GM18870 (cell line): ENCODE results near the gene SF3B5.
A peak's percentile ranks its signal among the peaks of the same experiment; 100 is the strongest.
"Not testable (repeated sequence)": the region's sequence is repeated elsewhere in the genome, so short reads cannot be mapped to it uniquely, and the experiment has no call there.

Experiments
- ATAC-seq: cut with Tn5 transposase; IDR thresholded peaks from one replicate; pipeline ENCODE4 v1.9.1; 2021; ENCODE audit warnings: moderate library complexity; ENCODE audit not compliant: unreplicated experiment

SF3B5 gene

GRCh38 chr6:144064402-144065212 is 30.8 kb downstream of the SF3B5 start:
- no peak for ATAC-seq

- ATAC-seq: peak; percentile 55
Observed at GRCh38 chr6:144063744-144064401, 31.5 kb downstream of the SF3B5 start.

- peak; percentile 9 for ATAC-seq
Observed at GRCh38 chr6:144063246-144063743, 32.1 kb downstream of the SF3B5 start.

DNA sequence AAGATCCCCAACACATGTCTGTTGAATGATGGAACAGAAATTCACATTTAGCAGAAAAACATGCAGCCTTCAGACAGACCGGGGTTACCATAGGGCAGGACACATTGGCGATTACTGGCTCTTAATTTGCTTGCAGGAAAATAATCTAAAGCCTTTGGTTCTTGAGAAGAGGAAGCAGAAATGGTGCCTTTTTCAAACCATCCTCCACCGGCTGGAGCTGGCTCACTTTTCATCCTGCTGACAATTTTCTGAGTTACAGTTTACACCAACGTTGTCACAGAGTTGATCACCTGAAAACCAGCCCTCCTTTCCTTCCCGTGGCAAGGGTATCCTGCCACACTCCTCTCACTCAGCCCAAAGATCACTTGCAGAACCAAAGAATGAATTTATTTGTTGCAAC is 32.6 kb downstream of the SF3B5 start:
- ATAC-seq: no peak

DNA sequence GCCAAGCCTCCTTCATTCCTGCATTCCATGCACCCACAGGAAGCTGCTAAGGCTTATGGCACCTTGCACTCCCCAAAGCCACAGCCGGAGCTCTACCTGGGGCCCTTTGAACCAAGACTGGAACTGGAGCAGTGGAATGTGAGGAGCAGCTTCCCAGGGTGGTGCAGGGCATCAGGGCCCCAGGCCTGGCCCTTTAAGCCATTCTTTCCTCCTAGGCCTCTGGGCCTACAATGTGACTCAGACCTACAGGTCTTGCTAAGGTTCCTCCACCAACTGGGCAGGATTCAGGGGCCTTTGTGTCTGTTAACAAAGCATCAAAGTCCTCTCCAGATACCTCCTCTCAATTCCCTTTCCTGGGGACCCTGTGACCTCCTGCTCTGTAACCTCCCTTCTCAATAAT is 36.2 kb downstream of the SF3B5 start:
- no peak for ATAC-seq

DNA sequence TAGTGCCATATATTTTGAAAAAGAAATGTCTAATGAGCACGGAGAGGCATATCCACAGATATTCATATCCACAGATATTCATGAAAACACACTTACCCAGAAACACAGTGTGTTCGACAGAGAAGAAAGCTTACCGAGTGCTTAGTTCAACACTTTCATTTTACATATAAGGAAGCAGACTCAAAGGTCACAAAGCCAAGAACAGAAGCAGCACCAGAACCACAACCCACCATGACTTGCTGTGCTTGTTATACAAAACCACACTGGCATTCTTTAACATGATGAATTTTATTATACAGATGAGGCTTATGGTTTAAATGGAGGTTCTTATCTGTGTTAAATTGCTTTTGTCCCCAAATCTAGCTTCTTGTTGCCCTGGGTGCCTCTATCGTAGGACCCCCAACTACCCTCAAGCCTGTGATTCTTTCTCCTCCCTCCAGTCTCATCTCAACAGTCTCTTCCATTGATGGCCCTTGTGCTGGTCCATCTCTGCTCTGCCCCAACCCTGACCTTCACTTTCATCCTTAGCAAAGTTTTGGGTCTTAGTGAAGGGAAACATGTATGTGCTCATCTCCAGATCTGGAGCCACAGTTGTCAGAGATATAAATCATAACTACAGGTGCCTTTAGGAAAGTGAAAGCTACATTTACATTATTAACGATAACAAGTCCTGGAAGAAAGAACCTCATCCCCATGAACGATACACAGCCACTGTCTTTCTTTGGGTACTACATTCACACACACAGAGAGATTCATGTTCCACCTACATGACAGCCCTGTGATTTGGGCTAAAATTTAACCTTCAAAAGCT is 40.0 kb downstream of the SF3B5 start:
- ATAC-seq: peak; percentile 85

GRCh38 chr6:144053601-144054000 is 41.8 kb downstream of the SF3B5 start:
- no peak for ATAC-seq

- ATAC-seq: no peak
Observed at GRCh38 chr6:144052488-144052887, 42.9 kb downstream of the SF3B5 start.

- no peak for ATAC-seq
Observed at GRCh38 chr6:144049386-144049785, 46.0 kb downstream of the SF3B5 start.

GRCh38 chr6:144047688-144048087 is 47.7 kb downstream of the SF3B5 start:
- ATAC-seq: no peak

- not testable (repeated sequence) for ATAC-seq
Observed at GRCh38 chr6:144046672-144047071, 48.7 kb downstream of the SF3B5 start.

DNA sequence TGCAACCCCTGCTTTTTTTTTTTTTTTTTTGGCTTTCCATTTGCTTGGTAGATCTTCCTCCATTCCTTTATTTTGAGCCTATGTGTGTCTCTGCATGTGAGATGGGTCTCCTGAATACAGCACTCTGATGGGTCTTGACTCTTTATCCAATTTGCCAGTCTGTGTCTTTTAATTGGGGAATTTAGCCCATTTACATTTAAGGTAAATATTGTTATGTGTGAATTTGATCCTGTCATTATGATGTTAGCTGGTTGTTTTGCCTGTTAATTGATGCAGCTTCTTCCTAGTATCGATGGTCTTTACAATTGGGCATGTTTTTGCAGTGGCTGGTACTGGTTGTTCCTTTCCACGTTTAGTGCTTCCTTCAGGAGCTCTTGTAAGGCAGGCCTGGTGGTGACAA is 50.4 kb downstream of the SF3B5 start:
- not testable (repeated sequence) for ATAC-seq
